ENCODE measurements around the gene RNASE8.

- TF ChIP-seq POLR2A (IDR thresholded peaks at IDR 0.05) (no peak), CTCF (IDR thresholded peaks at IDR 0.05) (no peak), POLR2AphosphoS5 (IDR thresholded peaks at IDR 0.05) (no peak)
Measured at GRCh38 chr14:21037156-21037555, 20.5 kb upstream of the RNASE8 start.

Measured in prostate gland (tissue), 2 donors.